Skeletal muscle tissue (tissue), 4 donors: ENCODE data around the gene USP6NL. TPM values are rescaled to one million over a fixed set of nuclear protein-coding genes. Genes with fewer than 3 reads are reported as not detected.

ENCODE experiments used
- H3K27ac ChIP-seq: one replicate; pipeline ENCODE4 v1.7.0; 2013; ENCODE audit warnings: mild to moderate bottlenecking, low read depth, low read length, inconsistent platforms
- H3K27me3 ChIP-seq, 3 donors: one replicate each; pipeline ENCODE4 v1.7.0; 2013; ENCODE audit warnings: low read length in 3 of 3; ENCODE audit not compliant: control insufficient read depth in 3 of 3, insufficient read depth in 3 of 3
- H3K36me3 ChIP-seq, 3 donors: one replicate each; pipeline ENCODE4 v1.7.0; 2013; ENCODE audit warnings: low read length in 3 of 3; ENCODE audit not compliant: control insufficient read depth in 3 of 3, insufficient read depth in 3 of 3
- H3K4me1 ChIP-seq, 3 donors: one replicate each; pipeline ENCODE4 v1.7.0; 2013; ENCODE audit warnings: low read length in 3 of 3, mild to moderate bottlenecking in 3 of 3; ENCODE audit not compliant: control insufficient read depth in 3 of 3, insufficient read depth in 3 of 3
- H3K4me3 ChIP-seq, 3 donors: one replicate each; pipeline ENCODE4 v1.7.0; 2013; ENCODE audit warnings: low read length in 3 of 3
- H3K9ac ChIP-seq, 3 donors: one replicate each; pipeline ENCODE4 v1.7.0; 2013; ENCODE audit warnings: low read length in 3 of 3, mild to moderate bottlenecking in 3 of 3, moderate library complexity in 2 of 3, low read depth in 1 of 3
- H3K9me3 ChIP-seq, 3 donors: one replicate each; pipeline ENCODE4 v1.7.0; 2013; ENCODE audit warnings: low read length in 3 of 3; ENCODE audit not compliant: control insufficient read depth in 3 of 3
- total RNA-seq: library from RNA; depleted of rRNA; stranded (reverse); fragments of >200 nt; gene quantifications from one replicate; pipeline ENCODE4 v1.2.3, GENCODE V29; 2014
- donor health status: Osteomylitis.

The USP6NL gene
- total RNA-seq, 1 donor from 2014 or later: 4.7 TPM

DNA sequence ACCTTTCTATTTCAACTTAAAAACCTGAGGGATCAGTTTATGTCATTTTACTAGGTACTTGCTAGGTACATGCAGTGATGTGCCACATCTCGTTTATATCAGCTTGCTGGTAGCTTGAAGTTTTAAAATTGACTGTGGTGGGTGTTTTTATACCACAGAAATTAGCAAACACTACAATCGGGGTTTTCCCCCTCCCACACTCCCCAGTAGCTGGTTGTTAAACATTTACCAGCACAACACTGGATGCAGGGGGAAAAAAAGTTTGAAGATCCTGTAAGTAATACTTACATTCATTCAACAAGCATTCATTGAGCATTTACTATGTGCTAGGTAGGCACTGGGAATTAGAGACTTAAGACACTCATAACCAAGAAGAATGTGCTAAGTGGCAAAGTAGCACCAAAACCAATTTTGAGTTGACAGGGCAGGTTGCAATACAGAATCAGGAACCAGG lies 32.6 kb downstream of the USP6NL start:
- Histone ChIP-seq H3K36me3 (no peaks in the 10 kb centered on the region), H3K4me1 (no peaks in the 10 kb centered on the region), H3K27ac (no peak overlapping the region), H3K27me3 (no peaks in the 10 kb centered on the region), H3K9ac (no peak overlapping the region), H3K9me3 (no peaks in the 10 kb centered on the region), H3K4me3 (no peak overlapping the region)

DNA sequence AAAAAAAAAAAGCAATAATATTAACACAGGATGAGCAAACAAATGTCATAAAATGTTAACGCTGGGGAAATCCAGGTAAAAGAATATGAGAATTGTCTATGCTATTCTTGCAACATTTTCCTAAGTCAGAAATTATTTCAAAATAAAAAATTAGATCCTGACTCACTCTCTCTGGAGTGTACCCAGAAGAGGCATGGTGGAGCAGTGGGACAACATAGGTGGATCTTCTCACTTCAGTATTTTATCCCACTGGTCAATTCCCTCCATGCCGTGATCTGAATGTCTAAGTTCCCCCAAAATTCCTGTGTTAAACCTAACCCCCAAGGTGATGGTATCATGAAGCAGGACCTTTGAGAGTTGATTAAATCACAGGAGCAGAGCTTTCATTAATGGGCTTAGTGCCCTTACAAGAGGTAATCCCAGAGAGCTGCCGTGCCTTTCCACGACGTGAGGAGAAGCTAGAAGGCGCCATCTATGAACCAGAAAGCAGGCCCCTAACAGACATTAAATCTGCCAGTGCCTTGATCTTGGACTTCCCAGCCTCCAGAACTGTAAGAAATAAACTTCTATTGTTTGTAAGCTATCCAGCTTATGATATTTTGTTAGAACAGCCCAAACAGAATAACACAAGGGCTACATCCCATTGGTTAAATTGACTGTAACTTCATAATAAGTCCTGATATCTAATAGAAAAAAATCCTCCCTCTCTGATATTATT lies 35.2 kb downstream of the USP6NL start:
- Histone ChIP-seq H3K9ac (no peak overlapping the region), H3K27me3 (no peaks in the 10 kb centered on the region), H3K27ac (no peak overlapping the region), H3K4me3 (no peak overlapping the region), H3K9me3 (no peaks in the 10 kb centered on the region), H3K4me1 (peaks cover 0 to 3% (median 0%) of the 10 kb centered on the region in 3 donors), H3K36me3 (no peaks in the 10 kb centered on the region)

DNA sequence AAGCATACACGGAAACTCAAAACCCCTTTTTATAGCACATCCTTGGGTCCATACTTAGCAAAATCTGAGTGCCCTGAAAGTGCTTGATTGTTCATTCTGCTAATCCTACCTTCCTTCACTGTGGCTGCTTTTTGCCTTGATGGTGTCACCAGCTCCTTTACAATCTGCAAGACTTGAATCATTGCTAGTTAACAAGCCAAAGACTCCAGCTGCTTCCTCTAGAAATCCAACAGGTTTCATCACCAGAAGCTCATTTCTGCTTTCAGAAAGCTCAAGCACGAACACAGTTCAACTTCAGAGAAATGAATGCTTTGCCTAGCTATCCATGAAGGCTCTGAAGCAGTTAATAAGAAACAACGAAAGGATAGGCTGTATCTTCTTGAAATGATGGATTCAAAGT lies 38.0 kb downstream of the USP6NL start:
- Histone ChIP-seq H3K4me1 (peaks cover 0 to 3% (median 0%) of the 10 kb centered on the region in 3 donors), H3K4me3 (no peak overlapping the region), H3K9me3 (no peaks in the 10 kb centered on the region), H3K9ac (no peak overlapping the region), H3K27ac (no peak overlapping the region), H3K27me3 (no peaks in the 10 kb centered on the region), H3K36me3 (no peaks in the 10 kb centered on the region)

DNA sequence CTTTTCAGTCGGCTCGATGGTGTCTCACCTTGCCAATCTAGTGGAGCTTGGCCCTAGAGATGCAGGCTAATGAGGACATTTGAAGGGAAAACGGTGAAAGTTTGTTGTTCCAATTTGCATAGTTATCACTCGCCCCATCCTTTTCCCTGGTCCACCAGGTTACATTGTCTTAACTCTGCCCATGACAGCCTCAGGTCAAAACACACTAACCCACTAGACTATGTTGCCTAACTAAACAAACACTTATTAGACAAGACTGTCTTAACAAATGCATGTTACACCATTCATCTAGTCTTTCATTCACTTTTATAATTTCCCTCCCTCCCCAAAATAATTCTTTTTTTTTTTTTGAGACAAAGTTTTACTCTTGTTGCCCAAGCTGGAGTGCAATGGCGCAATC lies 40.7 kb downstream of the USP6NL start:
- peaks cover 0 to 3% (median 0%) of the 10 kb centered on the region in 3 donors for H3K4me1 ChIP-seq
- H3K9me3 ChIP-seq: no peaks in the 10 kb centered on the region
- no peak overlapping the region for H3K4me3 ChIP-seq

DNA sequence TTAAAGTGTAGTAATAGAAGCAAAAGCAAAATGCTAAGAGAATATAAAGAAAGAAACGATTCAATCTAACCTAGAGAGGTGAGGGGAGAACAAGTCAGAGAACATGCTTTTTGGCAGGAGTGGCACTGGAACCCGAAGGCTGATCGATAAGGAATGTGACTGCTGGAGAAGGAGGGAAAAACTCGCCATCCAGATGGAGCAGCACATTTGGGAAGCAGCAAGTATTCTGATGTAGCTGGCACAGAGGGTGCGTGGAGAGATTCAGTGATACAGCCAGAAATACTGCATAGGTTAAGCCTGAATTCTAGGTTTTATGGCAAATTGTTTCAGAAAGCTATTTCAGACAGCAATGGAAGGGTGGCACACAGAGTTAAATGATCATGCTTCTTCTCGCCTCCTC lies 42.0 kb downstream of the USP6NL start:
- H3K27me3 ChIP-seq: no peaks in the 10 kb centered on the region
- no peaks in the 10 kb centered on the region for H3K36me3 ChIP-seq
- H3K9ac ChIP-seq: no peak overlapping the region
- H3K4me1 ChIP-seq: peaks cover 0 to 3% (median 0%) of the 10 kb centered on the region in 3 donors
- no peaks in the 10 kb centered on the region for H3K9me3 ChIP-seq
- H3K27ac ChIP-seq: no peak overlapping the region
- H3K4me3 ChIP-seq: no peak overlapping the region

More for the DNA sequence above, 40.7 kb downstream of the USP6NL start:
- Histone ChIP-seq H3K36me3 (no peaks in the 10 kb centered on the region), H3K27me3 (no peaks in the 10 kb centered on the region), H3K27ac (no peak overlapping the region), H3K9ac (no peak overlapping the region)

DNA sequence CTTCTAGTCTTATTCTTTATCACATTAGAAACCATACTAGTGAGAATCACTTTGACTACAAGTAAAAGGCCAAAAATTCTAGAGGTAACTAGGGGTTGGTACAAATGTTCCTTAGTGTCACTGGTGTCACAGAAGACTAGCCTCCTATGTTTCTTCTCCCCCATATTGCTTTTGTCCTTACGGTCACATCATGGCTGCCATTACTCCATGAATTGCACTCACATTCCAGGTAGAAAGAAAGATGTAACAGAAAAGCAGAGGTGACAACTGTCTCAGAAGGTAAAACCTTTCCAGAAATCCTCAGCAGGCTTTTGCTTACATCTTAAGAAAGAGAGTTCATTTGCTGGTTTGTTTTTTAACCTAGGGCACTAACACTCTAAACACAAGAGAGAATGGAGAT lies 42.9 kb downstream of the USP6NL start:
- Histone ChIP-seq H3K27ac (no peak overlapping the region), H3K27me3 (no peaks in the 10 kb centered on the region), H3K36me3 (no peaks in the 10 kb centered on the region), H3K4me1 (peaks cover 0 to under 1% (median 0%) of the 10 kb centered on the region in 3 donors), H3K9me3 (no peaks in the 10 kb centered on the region), H3K4me3 (no peak overlapping the region), H3K9ac (no peak overlapping the region)

DNA sequence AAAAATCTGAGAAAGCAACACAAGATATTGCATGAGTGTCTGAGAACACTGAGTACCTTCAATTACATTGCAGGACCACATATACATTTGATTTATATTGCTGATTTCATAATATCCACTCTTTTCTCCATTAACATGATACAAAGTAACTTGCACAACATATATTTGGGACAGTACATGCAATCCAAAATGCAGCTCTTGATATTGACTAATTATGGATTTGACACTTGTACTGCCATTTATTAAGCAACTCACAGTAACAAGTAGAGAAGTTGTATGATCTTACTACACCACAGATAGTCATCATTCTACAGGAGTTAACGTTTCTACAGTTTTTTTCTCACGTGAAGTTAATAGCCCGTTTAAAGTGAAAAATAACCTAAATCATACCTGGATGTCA lies 46.7 kb downstream of the USP6NL start:
- no peaks in the 10 kb centered on the region for H3K27me3 ChIP-seq
- no peak overlapping the region for H3K9ac ChIP-seq
- no peak overlapping the region for H3K4me3 ChIP-seq
- no peaks in the 10 kb centered on the region for H3K36me3 ChIP-seq
- no peak overlapping the region for H3K27ac ChIP-seq
- no peaks in the 10 kb centered on the region for H3K4me1 ChIP-seq
- H3K9me3 ChIP-seq: no peaks in the 10 kb centered on the region

DNA sequence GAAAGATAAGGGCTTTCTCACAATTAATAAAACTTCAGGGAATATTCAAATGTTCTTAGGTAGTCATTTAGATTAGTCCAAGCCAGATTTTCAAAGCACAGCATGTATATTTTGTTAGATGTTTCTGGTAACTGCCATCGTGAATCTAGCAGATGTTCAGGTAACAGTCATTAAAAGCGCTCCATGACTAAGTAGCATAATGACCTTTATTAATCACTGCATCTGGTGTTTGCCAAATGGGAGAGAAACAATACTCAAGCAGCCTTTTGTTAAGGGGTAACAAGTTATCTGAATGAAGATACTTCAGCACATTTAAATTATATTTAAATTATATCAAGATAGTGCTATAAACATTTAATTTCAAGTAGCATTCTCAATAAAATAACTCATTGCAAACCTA lies 47.5 kb downstream of the USP6NL start:
- no peak overlapping the region for H3K4me3 ChIP-seq
- no peak overlapping the region for H3K9ac ChIP-seq
- no peaks in the 10 kb centered on the region for H3K9me3 ChIP-seq
- no peaks in the 10 kb centered on the region for H3K4me1 ChIP-seq
- no peaks in the 10 kb centered on the region for H3K27me3 ChIP-seq
- no peak overlapping the region for H3K27ac ChIP-seq
- H3K36me3 ChIP-seq: no peaks in the 10 kb centered on the region

DNA sequence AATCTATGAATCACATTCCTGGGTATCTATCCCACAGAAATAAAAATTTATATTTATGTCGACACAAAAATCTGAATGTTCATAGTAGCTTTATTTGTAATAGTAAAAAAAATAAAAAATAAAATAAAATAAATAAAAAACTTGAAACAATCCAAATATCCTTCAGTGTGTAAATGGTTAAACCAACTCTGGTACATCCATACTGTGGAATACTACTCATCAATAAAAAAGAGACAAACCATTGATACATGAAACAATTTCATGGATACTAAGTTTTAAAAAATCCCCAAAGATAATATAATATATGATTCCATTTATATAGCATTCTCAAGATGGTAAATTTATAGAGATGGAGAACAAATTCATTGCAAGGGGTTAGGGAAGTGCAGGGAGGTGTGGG lies 48.6 kb downstream of the USP6NL start:
- Histone ChIP-seq H3K9me3 (no peaks in the 10 kb centered on the region), H3K36me3 (no peaks in the 10 kb centered on the region), H3K4me3 (no peak overlapping the region), H3K27me3 (no peaks in the 10 kb centered on the region), H3K9ac (no peak overlapping the region), H3K27ac (no peak overlapping the region), H3K4me1 (no peaks in the 10 kb centered on the region)

DNA sequence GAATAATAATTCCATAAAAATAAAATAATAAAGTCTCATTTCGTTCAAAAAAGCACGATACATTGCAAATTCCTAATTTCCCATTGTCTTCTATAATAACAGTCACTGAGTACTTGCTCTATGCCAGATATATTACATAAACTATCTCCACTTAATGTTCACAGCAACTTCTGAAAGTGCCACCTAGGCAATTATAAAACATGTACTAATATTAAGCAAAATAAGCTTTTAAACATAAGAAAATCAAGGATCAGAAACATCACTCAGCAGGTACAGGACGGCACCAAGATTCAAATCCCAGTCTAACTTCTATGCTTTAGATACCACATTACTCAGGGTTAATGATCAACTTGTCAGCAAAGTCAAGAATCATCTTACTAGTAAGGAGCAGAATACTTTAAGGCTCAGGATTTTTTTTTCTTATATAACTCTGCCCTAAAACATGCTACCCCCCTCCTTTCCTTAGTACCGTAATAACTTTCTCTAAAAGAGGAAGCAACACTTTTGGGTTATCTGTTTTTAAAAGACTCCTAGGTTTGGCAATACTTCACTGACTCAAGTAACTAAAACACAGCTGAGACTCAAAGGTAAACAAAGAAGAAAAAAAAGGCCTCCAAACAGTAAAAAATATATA lies 51.3 kb downstream of the USP6NL start:
- Histone ChIP-seq H3K4me1 (no peaks in the 10 kb centered on the region), H3K9me3 (no peaks in the 10 kb centered on the region), H3K9ac (no peak overlapping the region), H3K4me3 (no peak overlapping the region), H3K27me3 (no peaks in the 10 kb centered on the region), H3K36me3 (no peaks in the 10 kb centered on the region), H3K27ac (no peak overlapping the region)
